Loucy (cell line): Measurements from ENCODE around the gene XRCC3.

Experiments used
- H2AFZ ChIP-seq: fragments of 200-600 bp; sonication (generic); 2 replicates; pipeline ENCODE4 v1.6.0; 2016; ENCODE audit warnings: antibody characterized with exemption, mild to moderate bottlenecking, low read length, moderate library complexity
- H3F3A ChIP-seq: fragments of 200-600 bp; 2 replicates; pipeline ENCODE4 v1.6.0; 2016; ENCODE audit warnings: antibody characterized with exemption, low read depth, mild to moderate bottlenecking
- H3K27me3 ChIP-seq: fragments of 200-600 bp; sonication (generic); 2 replicates; pipeline ENCODE4 v1.6.1; 2014; ENCODE audit warnings: low read length, mild to moderate bottlenecking; ENCODE audit not compliant: insufficient read depth, poor library complexity, severe bottlenecking
- H3K36me3 ChIP-seq: fragments of 200-600 bp; sonication (generic); 2 replicates; pipeline ENCODE4 v1.6.1; 2016; ENCODE audit warnings: low read length; ENCODE audit not compliant: insufficient read depth
- H3K4me1 ChIP-seq: fragments of 200-600 bp; sonication (generic); 2 replicates; pipeline ENCODE4 v1.5.1; 2014; ENCODE audit warnings: low read length, mild to moderate bottlenecking; ENCODE audit not compliant: insufficient read depth, poor library complexity, severe bottlenecking
- H3K4me2 ChIP-seq: fragments of 200-600 bp; sonication (generic); 2 replicates; pipeline ENCODE4 v1.6.0; 2014; ENCODE audit warnings: antibody characterized with exemption, low read length, low read depth, mild to moderate bottlenecking; ENCODE audit not compliant: poor library complexity, severe bottlenecking
- H3K4me3 ChIP-seq: fragments of 200-600 bp; sonication (generic); 2 replicates; pipeline ENCODE4 v1.5.1; 2014; ENCODE audit warnings: low read length, mild to moderate bottlenecking, mixed read lengths; ENCODE audit not compliant: poor library complexity, severe bottlenecking
- H3K79me2 ChIP-seq: fragments of 200-600 bp; sonication (generic); 2 replicates; pipeline ENCODE4 v1.6.1; 2014; ENCODE audit warnings: low read length; ENCODE audit not compliant: insufficient read depth
- H3K9ac ChIP-seq: fragments of 200-600 bp; sonication (generic); 2 replicates; pipeline ENCODE4 v1.6.0; 2014; ENCODE audit warnings: mild to moderate bottlenecking, low read depth, low read length, moderate library complexity; ENCODE audit not compliant: poor library complexity, severe bottlenecking
- H3K9me2 ChIP-seq: fragments of 200-600 bp; sonication (generic); replicated peaks from 2 replicates; pipeline ENCODE4 v1.6.1; 2016; ENCODE audit warnings: low read depth, low read length, mixed read lengths
- H3K9me3 ChIP-seq: fragments of 200-600 bp; sonication (generic); 2 replicates; pipeline ENCODE4 v1.6.1; 2014; ENCODE audit warnings: mild to moderate bottlenecking, antibody characterized with exemption, low read length, low read depth; ENCODE audit not compliant: insufficient read depth
- H4K20me1 ChIP-seq: fragments of 200-600 bp; sonication (generic); 2 replicates; pipeline ENCODE4 v1.6.0; 2014; ENCODE audit warnings: antibody characterized with exemption, low read length, mild to moderate bottlenecking; ENCODE audit not compliant: insufficient read depth, poor library complexity, severe bottlenecking
- EZH2phosphoT487 ChIP-seq: fragments of 200-600 bp; IDR thresholded peaks from 2 replicates; pipeline ENCODE4 v1.6.1; 2018; ENCODE audit warnings: antibody characterized with exemption, mild to moderate bottlenecking, moderate library complexity, borderline replicate concordance
- TF ChIP-seq, protein P1 (sequence below): fragments of 200-600 bp; sonication (generic); conservative IDR thresholded peaks from 2 replicates; pipeline ENCODE4 v1.5.1; 2014; ENCODE audit warnings: mild to moderate bottlenecking, antibody characterized with exemption, low read length

XRCC3 gene

DNA sequence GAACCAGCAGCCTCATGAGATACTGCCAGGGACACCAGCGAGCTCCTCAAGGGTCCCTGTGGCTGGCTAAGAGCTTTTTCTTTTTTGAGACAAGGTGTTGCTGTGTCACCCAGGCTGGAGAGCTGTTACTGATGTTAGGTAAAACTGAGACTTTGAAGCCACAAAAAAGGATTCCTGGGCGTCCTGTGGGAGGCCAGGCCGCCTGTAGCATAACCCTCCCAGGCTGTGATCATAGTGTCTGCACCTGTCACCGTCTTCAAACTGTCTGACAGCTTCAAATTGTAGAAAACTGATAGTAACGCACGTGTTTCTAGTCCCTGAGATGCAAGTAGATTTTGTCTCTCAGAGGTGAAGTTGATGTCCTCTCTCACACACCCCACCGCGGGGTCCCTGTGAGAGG is 4.5 kb upstream of the XRCC3 start:
- H3F3A ChIP-seq: no peaks in the 10 kb centered on the region
- H4K20me1 ChIP-seq: peaks cover 4% of the 10 kb centered on the region
- H3K9me3 ChIP-seq: no peaks in the 10 kb centered on the region
- no peak overlapping the region for H3K4me3 ChIP-seq
- no peak overlapping the region for H3K4me2 ChIP-seq
- H3K9me2 ChIP-seq: no peaks in the 10 kb centered on the region
- TF ChIP-seq EZH2phosphoT487: no peak
- TF ChIP-seq, protein P1, sequence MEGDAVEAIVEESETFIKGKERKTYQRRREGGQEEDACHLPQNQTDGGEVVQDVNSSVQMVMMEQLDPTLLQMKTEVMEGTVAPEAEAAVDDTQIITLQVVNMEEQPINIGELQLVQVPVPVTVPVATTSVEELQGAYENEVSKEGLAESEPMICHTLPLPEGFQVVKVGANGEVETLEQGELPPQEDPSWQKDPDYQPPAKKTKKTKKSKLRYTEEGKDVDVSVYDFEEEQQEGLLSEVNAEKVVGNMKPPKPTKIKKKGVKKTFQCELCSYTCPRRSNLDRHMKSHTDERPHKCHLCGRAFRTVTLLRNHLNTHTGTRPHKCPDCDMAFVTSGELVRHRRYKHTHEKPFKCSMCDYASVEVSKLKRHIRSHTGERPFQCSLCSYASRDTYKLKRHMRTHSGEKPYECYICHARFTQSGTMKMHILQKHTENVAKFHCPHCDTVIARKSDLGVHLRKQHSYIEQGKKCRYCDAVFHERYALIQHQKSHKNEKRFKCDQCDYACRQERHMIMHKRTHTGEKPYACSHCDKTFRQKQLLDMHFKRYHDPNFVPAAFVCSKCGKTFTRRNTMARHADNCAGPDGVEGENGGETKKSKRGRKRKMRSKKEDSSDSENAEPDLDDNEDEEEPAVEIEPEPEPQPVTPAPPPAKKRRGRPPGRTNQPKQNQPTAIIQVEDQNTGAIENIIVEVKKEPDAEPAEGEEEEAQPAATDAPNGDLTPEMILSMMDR: no peak
- no peaks in the 10 kb centered on the region for H3K4me1 ChIP-seq
- H3K27me3 ChIP-seq: no peaks in the 10 kb centered on the region
- no peak overlapping the region for H2AFZ ChIP-seq
- no peaks in the 10 kb centered on the region for H3K36me3 ChIP-seq
- peaks cover 24% of the 10 kb centered on the region for H3K79me2 ChIP-seq
- no peak overlapping the region for H3K9ac ChIP-seq

DNA sequence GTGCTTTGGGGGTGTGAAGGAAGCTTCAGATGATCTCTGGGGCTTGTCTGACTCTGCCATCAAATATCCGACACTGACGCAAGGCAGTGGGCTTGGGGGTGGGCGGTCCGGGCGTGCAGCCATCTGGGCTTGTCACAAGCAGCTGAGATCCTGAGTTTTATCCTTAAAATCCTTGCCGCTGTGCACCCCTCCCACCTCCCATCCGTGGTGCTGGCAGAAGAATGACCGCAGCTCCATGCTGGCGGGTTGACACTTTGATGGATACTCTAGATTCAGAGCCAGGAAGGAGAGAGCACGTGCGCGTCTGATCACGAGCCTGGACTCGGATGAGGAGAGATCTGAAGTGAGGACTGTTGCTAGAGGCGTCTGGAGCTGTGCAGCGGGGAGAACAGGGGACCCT is 3.3 kb upstream of the XRCC3 start:
- Histone ChIP-seq H3K9me3 (no peaks in the 10 kb centered on the region), H3K36me3 (no peaks in the 10 kb centered on the region), H3K4me1 (peaks cover 8% of the 10 kb centered on the region), H4K20me1 (peaks cover 9% of the 10 kb centered on the region), H2AFZ (no peak overlapping the region), H3K4me3 (no peak overlapping the region), H3K79me2 (peaks cover 36% of the 10 kb centered on the region), H3K9me2 (no peaks in the 10 kb centered on the region), H3K4me2 (no peak overlapping the region), H3K9ac (no peak overlapping the region), H3K27me3 (no peaks in the 10 kb centered on the region), H3F3A (no peaks in the 10 kb centered on the region)
- TF ChIP-seq, protein P1: no peak
- no peak for TF ChIP-seq EZH2phosphoT487

DNA sequence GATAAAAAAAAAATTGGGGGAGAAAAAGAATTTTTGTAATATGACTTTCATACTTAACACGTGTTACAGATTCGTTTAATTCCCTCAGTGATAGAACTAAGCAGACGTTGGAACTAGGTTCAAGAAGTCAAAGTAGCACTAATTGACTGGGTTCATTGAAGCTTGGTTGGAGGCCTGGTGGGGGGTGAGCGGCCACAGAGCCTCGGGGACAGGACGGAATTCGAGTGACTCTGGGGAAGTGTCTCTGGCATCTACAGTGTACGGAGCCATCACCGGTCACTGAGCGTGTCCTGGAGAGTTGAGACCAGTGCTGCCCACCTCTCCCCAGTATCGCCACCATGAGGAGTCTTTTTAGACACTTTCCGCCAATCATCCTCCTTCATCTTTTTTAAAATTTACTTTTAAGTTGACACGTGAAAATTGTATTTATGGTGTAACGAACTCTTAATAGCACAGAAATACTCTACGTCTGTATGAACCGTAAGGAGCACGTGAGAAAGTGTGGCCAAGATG is 1.7 kb upstream of the XRCC3 start:
- peaks cover 9% of the 10 kb centered on the region for H4K20me1 ChIP-seq
- no peaks in the 10 kb centered on the region for H3K27me3 ChIP-seq
- no peak for TF ChIP-seq EZH2phosphoT487
- TF ChIP-seq, protein P1: no peak
- H3K79me2 ChIP-seq: peaks cover 43% of the 10 kb centered on the region
- no peaks in the 10 kb centered on the region for H3F3A ChIP-seq
- H3K4me3 ChIP-seq: peak overlapping the region; percentile 76
- H3K9me2 ChIP-seq: no peaks in the 10 kb centered on the region
- peak overlapping the region; percentile 77 for H3K4me2 ChIP-seq
- H2AFZ ChIP-seq: no peak overlapping the region
- no peaks in the 10 kb centered on the region for H3K9me3 ChIP-seq
- H3K36me3 ChIP-seq: no peaks in the 10 kb centered on the region
- H3K9ac ChIP-seq: peak overlapping the region; percentile 74
- peaks cover 12% of the 10 kb centered on the region for H3K4me1 ChIP-seq
